ENCODE measurements around the gene NFATC3. TPM values are rescaled to one million over a fixed set of nuclear protein-coding genes. Genes with fewer than 3 reads are reported as not detected.

Gene NFATC3
- polyA plus RNA-seq, 1 experiment: 16.7 TPM

- no peak for DNase-seq (ENCODE audit: low read depth, low spot score)
- no peaks in the 10 kb centered on the region for H3K27me3 ChIP-seq (ENCODE audit: control insufficient read depth, insufficient read depth, low read length)
- POLR2A ChIA-PET: no interaction called here
- H3K9me3 ChIP-seq (ENCODE audit: control insufficient read depth, insufficient read depth, low read length): peaks cover under 1% of the 10 kb centered on the region; the same call in 1 of the 2 replicates
- CTCF ChIA-PET: interaction anchor here (0.5 to 1.5 kb wide), 2 partner anchors 94 to 720 kb away, joined by 3 to 6 read pairs; no protein-coding TSS in a partner anchor
- H3K4me3 ChIP-seq (ENCODE audit: low read depth, low read length): no peak overlapping the region
- TF ChIP-seq CTCF (IDR thresholded peaks at IDR 0.05; ENCODE audit: low read depth, low read length): no peak
- H3K27ac ChIP-seq (ENCODE audit: low read depth, low read length): no peak overlapping the region
Observed at GRCh38 chr16:68234188-68235107, 149.3 kb downstream of the NFATC3 start.

GRCh38 chr16:68235108-68235886 is 150.1 kb downstream of the NFATC3 start:
- no peak for TF ChIP-seq CTCF (IDR thresholded peaks at IDR 0.05; ENCODE audit: low read depth, low read length)
- ChIA-PET POLR2A (no interaction called here), CTCF (interaction anchor here (1.5 kb wide), 1 partner anchor 94 kb away, joined by 6 read pairs; no protein-coding TSS in a partner anchor)
- H3K9me3 ChIP-seq (ENCODE audit: control insufficient read depth, insufficient read depth, low read length): peaks cover 7% of the 10 kb centered on the region; the same call in 1 of the 2 replicates
- no peak for DNase-seq (ENCODE audit: low read depth, low spot score)
- no peak overlapping the region for H3K4me3 ChIP-seq (ENCODE audit: low read depth, low read length)
- H3K27me3 ChIP-seq (ENCODE audit: control insufficient read depth, insufficient read depth, low read length): no peaks in the 10 kb centered on the region
- no peak overlapping the region for H3K27ac ChIP-seq (ENCODE audit: low read depth, low read length)

- TF ChIP-seq CTCF (IDR thresholded peaks at IDR 0.05; ENCODE audit: low read depth, low read length): no peak
- POLR2A ChIA-PET: no interaction called here
- peak within 1 kb of the TSS; percentile 69 for H3K4me3 ChIP-seq (ENCODE audit: low read depth, low read length)
- CTCF ChIA-PET: no interaction called here
- no peak within 1 kb of the TSS for H3K27ac ChIP-seq (ENCODE audit: low read depth, low read length)
- no peak for DNase-seq (ENCODE audit: low read depth, low spot score)
- H3K27me3 ChIP-seq (ENCODE audit: control insufficient read depth, insufficient read depth, low read length): no peaks in the 10 kb centered on the region
- H3K9me3 ChIP-seq (ENCODE audit: control insufficient read depth, insufficient read depth, low read length): peaks cover 7% of the 10 kb centered on the region; the same call in 1 of the 2 replicates
Observed at GRCh38 chr16:68235887-68236136, 150.6 kb downstream of the NFATC3 start, which contains the start of gene ESRP2. TSS of gene ESRP2 (minus strand) at chr16:68236127. CDS start at chr16:68236045, 82 bp downstream.

GRCh38 chr16:68236137-68236825 is 151.1 kb downstream of the NFATC3 start:
- no peak for TF ChIP-seq CTCF (IDR thresholded peaks at IDR 0.05; ENCODE audit: low read depth, low read length)
- peaks cover 7% of the 10 kb centered on the region; the same call in 1 of the 2 replicates for H3K9me3 ChIP-seq (ENCODE audit: control insufficient read depth, insufficient read depth, low read length)
- DNase-seq (ENCODE audit: low read depth, low spot score): no peak
- ChIA-PET POLR2A (interaction anchor here (0.6 to 1.8 kb wide), 3 partner anchors 28 to 301 kb away, joined by 3 to 13 read pairs (median 3); partner anchors contain the start of gene SLC7A6), CTCF (interaction anchor here (1.3 kb wide), 2 partner anchors 28 to 93 kb away, joined by 3 to 4 read pairs; partner anchors contain the start of gene SLC7A6)
- no peaks in the 10 kb centered on the region for H3K27me3 ChIP-seq (ENCODE audit: control insufficient read depth, insufficient read depth, low read length)
- H3K27ac ChIP-seq (ENCODE audit: low read depth, low read length): no peak overlapping the region
- H3K4me3 ChIP-seq (ENCODE audit: low read depth, low read length): no peak overlapping the region; the same call in 1 of the 2 replicates
